K562 treated with DMSO at 1 percent for 24 hours (cell line): ENCODE data around the gene HNRNPH1. TPM values are rescaled to one million over a fixed set of nuclear protein-coding genes. Genes with fewer than 3 reads are reported as not detected.

Source experiments
- total RNA-seq: library from RNA; unstranded; fragments of 300-600 nt; gene quantifications from 2 replicates; pipeline ENCODE4 v1.2.3, GENCODE V29; 2022; ENCODE audit warnings: low read depth; ENCODE audit not compliant: insufficient read depth

HNRNPH1 gene, protein sequence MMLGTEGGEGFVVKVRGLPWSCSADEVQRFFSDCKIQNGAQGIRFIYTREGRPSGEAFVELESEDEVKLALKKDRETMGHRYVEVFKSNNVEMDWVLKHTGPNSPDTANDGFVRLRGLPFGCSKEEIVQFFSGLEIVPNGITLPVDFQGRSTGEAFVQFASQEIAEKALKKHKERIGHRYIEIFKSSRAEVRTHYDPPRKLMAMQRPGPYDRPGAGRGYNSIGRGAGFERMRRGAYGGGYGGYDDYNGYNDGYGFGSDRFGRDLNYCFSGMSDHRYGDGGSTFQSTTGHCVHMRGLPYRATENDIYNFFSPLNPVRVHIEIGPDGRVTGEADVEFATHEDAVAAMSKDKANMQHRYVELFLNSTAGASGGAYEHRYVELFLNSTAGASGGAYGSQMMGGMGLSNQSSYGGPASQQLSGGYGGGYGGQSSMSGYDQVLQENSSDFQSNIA
- total RNA-seq = 150 and 166 TPM in 2 replicates

DNA sequence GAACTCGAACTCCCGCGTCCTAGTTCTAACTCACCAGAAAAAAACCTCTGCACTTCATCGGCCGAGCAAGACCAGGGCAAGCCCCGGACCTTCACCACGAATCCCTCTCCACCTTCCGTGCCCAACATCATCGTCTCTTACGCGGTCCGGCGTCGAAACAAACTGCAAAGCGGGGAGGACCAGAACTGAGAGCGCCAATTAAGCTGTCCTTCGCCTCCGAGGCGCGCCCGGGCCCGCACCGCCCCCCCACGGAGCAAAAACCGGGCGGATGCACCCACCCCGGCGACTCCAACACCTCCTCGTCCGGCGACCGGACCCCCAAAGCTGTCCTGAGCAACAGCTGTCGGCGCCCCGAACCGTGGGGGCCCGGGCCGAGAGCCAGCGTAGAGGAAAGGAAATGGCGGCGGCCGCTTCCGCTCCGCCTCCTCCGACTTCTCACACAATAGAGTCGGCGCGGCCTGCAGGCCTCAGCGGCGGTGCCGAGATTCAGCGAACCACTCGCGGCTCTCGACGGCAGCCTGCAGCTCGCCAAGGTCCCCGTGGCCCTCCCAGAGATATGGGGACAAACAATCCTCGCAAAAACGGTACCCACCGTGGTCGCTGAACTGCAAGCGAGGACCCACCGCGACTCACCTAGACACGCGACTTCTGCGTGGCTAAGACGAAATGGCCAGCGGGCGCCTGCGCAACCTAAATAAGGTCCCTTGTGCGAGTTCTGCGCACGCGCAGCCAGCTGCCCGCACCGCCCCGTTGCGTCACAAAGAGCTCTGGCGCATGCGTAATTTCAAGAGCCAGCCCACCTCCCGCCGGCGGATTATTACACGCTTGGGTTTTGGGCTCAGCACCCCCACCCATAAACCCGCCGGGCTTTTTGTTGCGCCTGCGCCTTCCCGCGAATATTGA, at the start of gene HNRNPH1:
TSS of gene HNRNPH1 (minus strand) at position 669 of the 903 bp plus-strand sequence. CDS start at position 131, 538 bp downstream.

Other genes starting within 250 kb of the HNRNPH1 start
- 24.5 and 25.2 TPM in 2 replicates for gene RUFY1, start 73.1 kb downstream of the HNRNPH1 start, total RNA-seq
- gene CBY3, start 57.4 kb upstream of the HNRNPH1 start, total RNA-seq = not detected in 2 replicates
- 237 and 247 TPM in 2 replicates for gene CANX, start 75.3 kb upstream of the HNRNPH1 start, total RNA-seq
- gene MAML1, start 109.2 kb upstream of the HNRNPH1 start, total RNA-seq = 18.6 and 19.4 TPM in 2 replicates
- not detected in 2 replicates for gene LTC4S, start 170.3 kb upstream of the HNRNPH1 start, total RNA-seq
- gene MGAT4B, start 183.2 kb upstream of the HNRNPH1 start, total RNA-seq = 209 and 228 TPM in 2 replicates
- 617 and 671 TPM in 2 replicates for gene SQSTM1, start 197.2 kb upstream of the HNRNPH1 start, total RNA-seq
- 19.1 and 21.7 TPM in 2 replicates for gene MRNIP, start 235.1 kb upstream of the HNRNPH1 start, total RNA-seq